ENCODE results near the gene IFTAP. TPM values are rescaled to one million over a fixed set of nuclear protein-coding genes. Genes with fewer than 3 reads are reported as not detected.
"Not testable (repeated sequence)": the region's sequence is repeated elsewhere in the genome, so short reads cannot be mapped to it uniquely, and the experiment has no call there.

IFTAP gene
- 10 to 100 TPM; 47.7 to 70.0 (median 57.5) TPM for polyA plus RNA-seq (ENCODE audit: insufficient read length in 4 of 4)

- DNase-seq (ENCODE audit: low read depth in 4 of 4, low spot score in 3 of 4), result peak; percentile 81 to 91 (median 86)
These were observed at the start of gene IFTAP for GRCh38 chr11:36594316-36594989. Gene IFTAP (plus strand): TSS chr11:36594502. CDS start chr11:36610104, 15,602 bp downstream.

GRCh38 chr11:36550385-36551115 lies 43.8 kb upstream of the IFTAP start:
- no peak for DNase-seq (ENCODE audit: low read depth in 4 of 4, low spot score in 3 of 4)

- not testable (repeated sequence) for DNase-seq (ENCODE audit: low read depth in 4 of 4, low spot score in 3 of 4)
These were observed 36.9 kb upstream of the IFTAP start for GRCh38 chr11:36557390-36557789.

DNA sequence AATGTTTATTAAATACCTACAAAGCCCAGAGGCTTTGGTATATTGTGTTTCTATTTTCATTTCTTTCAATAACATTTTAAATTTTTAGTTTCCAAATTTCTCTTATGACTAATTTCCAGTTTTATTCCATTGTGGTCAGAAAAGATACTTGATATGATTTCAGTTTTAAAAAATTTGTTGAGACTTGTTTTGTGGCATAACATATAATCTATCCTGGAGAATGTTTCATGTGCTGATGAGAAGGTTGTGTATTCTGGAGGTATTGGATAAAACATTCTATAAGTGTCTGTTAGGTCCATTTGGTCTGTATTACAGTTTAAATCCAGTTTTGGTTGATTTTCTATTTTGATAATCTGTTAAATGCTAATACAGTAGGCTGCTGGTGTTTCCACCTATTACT lies 36.3 kb upstream of the IFTAP start:
- DNase-seq (ENCODE audit: low read depth in 4 of 4, low spot score in 3 of 4), result no peak

DNA sequence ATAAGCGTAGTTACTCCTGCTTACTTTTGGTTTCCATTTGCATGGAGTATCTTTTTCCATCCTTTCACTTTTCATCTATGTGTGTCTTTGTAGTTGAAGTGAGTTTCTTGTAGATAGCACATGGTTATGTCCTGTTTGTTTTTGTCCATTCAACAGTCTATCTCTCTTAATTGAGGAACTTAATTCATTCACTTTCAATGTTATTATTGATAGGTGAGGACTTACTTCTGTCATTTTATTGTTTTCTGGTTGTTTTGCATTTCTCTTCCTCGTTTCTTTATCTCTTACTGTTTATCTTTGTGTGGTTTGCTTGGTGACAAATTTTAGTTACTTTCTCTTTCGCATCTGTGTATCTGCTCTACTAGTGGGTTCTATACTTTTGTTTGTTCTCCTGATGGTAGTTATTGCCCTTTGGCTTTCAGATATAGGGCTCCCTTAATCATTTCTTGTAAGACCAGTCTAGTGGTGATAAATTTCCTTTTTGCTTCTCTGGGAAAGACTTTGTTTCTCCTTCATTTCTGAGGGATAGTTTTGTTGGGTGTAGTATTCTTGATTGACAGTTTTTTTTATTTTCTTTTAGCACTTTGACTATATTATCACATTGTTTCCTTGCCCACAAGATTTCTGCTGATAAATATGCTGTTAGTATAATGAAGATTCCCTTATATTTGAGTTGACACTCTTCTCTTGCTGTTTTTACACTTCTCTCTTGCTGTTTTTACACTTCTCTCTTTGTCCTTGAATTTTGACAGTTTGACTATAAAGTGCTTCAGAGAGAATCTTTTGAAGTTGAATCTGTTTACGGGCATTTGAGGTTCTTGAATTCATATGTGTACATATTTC lies 35.5 kb upstream of the IFTAP start:
- DNase-seq (ENCODE audit: low read depth in 4 of 4, low spot score in 3 of 4), result no peak

DNA sequence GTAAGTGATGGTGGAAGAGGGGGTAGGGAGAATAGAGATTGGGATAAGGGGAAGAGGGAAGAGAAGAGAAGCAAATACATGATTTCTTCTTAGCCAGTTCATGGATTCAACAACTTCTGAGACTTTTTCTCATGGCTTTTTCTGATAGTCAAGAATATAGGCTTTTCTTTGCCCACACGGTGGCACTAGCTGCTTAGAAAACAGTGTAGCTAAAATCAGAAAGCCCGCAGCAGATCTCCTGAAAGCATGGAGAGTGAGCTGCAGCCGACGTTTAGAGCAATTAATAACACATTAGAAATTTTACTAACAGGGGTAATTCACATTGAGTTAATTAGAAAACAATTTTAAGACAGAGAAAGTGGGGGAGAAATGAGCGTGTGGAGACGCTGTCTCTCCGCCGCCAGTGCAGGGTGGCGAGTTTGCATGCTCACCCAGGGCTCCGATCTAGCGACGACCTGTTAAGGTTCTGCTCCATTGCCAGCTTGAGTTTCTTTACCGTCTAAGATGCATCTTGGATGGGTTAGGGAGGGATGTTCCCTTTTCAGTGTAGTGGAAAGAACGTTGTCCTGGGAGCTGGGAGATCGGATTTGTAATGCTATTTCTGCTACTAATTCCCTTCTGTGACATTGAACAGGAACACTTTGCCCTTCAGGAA lies 29.8 kb upstream of the IFTAP start:
- DNase-seq (ENCODE audit: low read depth in 4 of 4, low spot score in 3 of 4), result peak; percentile 51 to 67 (median 52)

DNA sequence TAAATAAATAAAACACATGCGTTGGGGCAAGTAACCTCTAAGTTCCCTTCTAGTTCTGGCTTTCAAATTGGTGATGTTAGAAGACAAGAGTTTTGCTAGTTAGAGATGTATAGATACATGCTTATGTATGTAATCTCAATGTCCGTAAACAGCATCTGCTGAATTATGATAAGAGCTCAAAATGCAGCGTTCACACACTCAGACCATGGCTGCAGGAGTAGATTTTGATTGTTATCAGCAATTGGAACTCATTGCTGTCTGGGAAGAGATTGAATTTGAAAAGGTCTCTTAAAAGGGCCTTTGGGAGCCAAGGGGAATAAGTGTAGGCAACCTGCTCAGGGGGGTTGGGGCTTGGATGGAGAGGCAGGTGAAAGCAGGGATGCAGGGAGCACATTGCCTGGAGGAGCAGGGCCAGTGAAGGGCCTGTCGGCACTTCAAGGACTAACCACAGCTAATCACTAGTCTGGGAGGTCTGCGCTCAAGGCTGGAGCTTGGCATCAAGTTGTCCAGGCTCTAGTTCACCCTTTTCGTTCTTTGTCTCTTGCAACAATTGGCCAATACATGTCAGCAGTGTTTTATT lies 29.2 kb upstream of the IFTAP start:
- DNase-seq (ENCODE audit: low read depth in 4 of 4, low spot score in 3 of 4), result no peak

GRCh38 chr11:36566407-36567053 lies 27.8 kb upstream of the IFTAP start:
- no peak for DNase-seq (ENCODE audit: low read depth in 4 of 4, low spot score in 3 of 4)

GRCh38 chr11:36567694-36568093 lies 26.6 kb upstream of the IFTAP start, which contains the start of gene RAG1:
Gene RAG1 (plus strand): TSS chr11:36568007. CDS start chr11:36573305, 5,298 bp downstream.
- DNase-seq (ENCODE audit: low read depth in 4 of 4, low spot score in 3 of 4), result no peak

DNA sequence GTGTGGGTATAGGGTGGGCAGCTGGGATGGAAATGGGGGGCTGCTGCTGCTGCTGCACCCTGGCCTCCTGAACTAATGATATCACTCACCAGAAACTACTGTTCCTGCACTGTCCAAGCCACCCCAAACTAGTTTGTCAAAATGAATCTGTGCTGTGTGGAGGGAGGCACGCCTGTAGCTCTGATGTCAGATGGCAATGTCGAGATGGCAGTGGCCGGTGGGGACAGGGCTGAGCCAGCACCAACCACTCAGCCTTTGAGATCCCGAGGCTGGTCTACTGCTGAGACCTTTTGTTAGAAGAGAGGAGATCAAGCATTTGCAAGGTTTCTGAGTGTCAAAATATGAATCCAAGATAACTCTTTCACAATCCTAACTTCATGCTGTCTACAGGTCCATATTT lies 25.2 kb upstream of the IFTAP start:
- no peak for DNase-seq (ENCODE audit: low read depth in 4 of 4, low spot score in 3 of 4)

GRCh38 chr11:36574486-36574885 lies 19.8 kb upstream of the IFTAP start:
- no peak for DNase-seq (ENCODE audit: low read depth in 4 of 4, low spot score in 3 of 4)

DNA sequence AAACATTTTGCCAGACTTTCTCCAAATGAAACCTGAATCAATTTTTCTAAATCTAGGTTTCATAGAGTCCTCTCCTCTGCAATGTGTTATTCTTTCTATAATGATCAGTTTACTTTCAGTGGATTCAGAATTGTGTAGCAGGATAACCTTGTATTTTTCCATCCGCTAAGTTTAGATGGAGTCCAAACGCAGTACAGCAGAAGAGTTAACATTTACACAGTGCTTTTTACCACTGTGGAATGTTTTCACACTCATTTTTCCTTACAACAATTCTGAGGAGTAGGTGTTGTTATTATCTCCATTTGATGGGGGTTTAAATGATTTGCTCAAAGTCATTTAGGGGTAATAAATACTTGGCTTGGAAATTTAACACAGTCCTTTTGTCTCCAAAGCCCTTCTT lies 16.9 kb upstream of the IFTAP start:
- DNase-seq (ENCODE audit: low read depth in 4 of 4, low spot score in 3 of 4), result no peak

DNA sequence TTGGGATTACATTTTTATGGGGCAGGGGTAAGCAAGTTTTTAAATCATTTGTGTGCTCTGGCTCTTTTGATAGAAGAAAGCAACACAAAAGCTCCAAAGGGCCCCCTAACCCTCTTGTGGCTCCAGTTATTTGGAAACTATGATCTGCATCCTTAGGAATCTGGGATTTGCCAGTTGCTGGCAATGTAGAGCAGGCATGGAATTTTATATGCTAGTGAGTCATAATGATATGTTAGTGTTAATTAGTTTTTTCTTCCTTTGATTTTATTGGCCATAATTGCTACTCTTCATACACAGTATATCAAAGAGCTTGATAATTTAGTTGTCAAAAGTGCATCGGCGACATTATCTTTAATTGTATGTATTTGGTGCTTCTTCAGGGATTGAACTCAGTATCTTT lies 16.4 kb upstream of the IFTAP start:
- DNase-seq (ENCODE audit: low read depth in 4 of 4, low spot score in 3 of 4), result no peak

DNA sequence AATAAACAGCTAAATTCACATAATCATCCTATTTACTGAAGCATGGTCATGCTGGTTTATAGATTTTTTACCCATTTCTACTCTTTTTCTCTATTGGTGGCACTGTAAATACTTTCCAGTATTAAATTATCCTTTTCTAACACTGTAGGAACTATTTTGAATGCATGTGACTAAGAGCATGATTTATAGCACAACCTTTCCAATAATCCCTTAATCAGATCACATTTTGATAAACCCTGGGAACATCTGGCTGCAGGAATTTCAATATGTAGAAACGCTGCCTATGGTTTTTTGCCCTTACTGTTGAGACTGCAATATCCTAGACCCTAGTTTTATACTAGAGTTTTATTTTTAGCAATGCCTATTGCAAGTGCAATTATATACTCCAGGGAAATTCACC lies 15.8 kb upstream of the IFTAP start:
- no peak for DNase-seq (ENCODE audit: low read depth in 4 of 4, low spot score in 3 of 4)

DNA sequence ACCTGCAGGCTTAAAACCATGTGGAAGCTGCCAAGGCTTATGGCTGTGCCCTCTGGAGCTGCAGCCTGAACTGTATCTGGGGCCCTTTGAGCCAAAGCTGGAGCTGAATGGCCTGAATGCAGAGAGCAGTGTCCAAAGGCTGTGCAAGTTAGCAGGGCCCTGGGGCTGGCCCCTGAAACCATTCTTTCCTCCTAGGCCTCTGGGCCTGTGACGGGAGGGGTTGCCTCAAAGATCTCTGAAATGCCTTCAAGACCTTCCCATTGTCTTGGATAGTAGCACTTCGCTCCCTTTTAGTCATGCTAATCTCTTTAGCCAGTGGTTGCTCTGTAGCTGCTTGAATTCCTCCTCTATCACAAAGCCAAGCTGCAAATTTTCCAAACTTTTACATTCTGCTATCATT lies 12.8 kb upstream of the IFTAP start:
- DNase-seq (ENCODE audit: low read depth in 4 of 4, low spot score in 3 of 4), result no peak

DNA sequence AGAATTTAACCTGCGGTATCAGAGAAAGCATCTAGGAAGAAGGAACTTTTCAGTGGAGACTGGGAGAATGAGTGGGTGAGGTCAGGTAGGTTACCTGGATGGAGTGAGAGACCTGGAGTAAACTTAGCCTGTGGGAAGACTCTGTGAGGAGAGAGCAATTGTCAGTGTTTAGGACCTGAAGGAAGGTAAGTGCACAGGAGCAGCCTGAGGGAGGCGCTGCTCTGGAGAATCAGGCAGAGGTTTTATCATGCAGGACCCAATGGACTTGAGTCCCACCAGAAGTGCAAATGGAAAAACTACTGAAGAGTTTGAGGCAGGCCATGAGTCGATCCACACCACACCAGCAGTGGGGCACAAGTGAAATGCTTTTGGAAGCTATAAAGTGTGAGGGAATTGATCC lies 10.6 kb upstream of the IFTAP start:
- no peak for DNase-seq (ENCODE audit: low read depth in 4 of 4, low spot score in 3 of 4)

GRCh38 chr11:36586543-36586942 lies 7.8 kb upstream of the IFTAP start:
- no peak for DNase-seq (ENCODE audit: low read depth in 4 of 4, low spot score in 3 of 4)

- no peak for DNase-seq (ENCODE audit: low read depth in 4 of 4, low spot score in 3 of 4)
These were observed 6.2 kb upstream of the IFTAP start for GRCh38 chr11:36588099-36588498.

DNA sequence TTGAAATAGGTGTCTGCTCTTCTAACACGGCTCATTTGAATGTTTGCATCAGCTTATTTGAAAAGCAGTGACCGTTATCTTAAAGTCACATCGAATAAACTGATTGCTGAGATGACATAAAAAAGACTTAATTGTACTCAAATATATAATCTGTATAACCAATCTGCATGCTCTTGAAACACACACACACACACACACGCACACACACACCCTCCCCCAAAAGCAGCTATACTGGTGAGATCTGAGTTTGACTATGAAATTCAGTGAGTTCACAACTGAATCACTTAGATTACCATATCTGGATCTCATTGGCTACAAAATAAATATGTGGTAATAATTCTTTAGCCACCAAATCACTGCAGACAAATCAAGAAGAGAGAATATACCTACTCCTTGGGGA lies 3.8 kb upstream of the IFTAP start:
- no peak for DNase-seq (ENCODE audit: low read depth in 4 of 4, low spot score in 3 of 4)

- no peak for DNase-seq (ENCODE audit: low read depth in 4 of 4, low spot score in 3 of 4)
These were observed 2.9 kb upstream of the IFTAP start for GRCh38 chr11:36591433-36591832.

Data from left renal pelvis (tissue), 4 donors.